Measurements from ENCODE around the gene PDGFRA. TPM values are rescaled to one million over a fixed set of nuclear protein-coding genes. Genes with fewer than 3 reads are reported as not detected.

PDGFRA gene
- total RNA-seq, 4 donors from 2014 or later: 96.8 to 409 (median 226) TPM

DNA sequence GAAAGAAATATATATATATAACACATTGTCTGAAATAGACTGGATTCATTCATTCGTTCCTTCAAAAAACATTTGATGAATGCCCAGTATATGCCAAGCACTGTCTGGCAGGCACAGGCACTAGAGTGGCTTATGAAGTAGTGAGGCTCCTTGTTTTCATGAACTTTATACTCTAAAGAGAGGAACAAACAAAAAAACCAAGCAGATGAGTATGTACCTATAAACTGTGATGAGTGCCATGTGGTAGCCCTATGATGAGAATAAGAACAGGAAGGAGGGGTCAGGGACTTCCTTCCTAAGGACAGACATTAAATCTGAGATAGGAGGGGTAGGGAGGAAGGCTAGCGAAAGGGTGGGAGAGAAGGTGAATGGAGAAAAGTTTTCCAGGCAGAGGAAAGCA is 19.5 kb upstream of the PDGFRA start:
- Histone ChIP-seq H3K4me1 (no peaks in the 10 kb centered on the region), H3K27me3 (no peaks in the 10 kb centered on the region), H3K4me3 (no peak overlapping the region), H3K9me3 (no peaks in the 10 kb centered on the region), H3K27ac (no peak overlapping the region), H3K36me3 (no peaks in the 10 kb centered on the region)
- TF ChIP-seq, protein P1, sequence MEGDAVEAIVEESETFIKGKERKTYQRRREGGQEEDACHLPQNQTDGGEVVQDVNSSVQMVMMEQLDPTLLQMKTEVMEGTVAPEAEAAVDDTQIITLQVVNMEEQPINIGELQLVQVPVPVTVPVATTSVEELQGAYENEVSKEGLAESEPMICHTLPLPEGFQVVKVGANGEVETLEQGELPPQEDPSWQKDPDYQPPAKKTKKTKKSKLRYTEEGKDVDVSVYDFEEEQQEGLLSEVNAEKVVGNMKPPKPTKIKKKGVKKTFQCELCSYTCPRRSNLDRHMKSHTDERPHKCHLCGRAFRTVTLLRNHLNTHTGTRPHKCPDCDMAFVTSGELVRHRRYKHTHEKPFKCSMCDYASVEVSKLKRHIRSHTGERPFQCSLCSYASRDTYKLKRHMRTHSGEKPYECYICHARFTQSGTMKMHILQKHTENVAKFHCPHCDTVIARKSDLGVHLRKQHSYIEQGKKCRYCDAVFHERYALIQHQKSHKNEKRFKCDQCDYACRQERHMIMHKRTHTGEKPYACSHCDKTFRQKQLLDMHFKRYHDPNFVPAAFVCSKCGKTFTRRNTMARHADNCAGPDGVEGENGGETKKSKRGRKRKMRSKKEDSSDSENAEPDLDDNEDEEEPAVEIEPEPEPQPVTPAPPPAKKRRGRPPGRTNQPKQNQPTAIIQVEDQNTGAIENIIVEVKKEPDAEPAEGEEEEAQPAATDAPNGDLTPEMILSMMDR (IDR thresholded peaks at IDR 0.05): no peak
- no peak for TF ChIP-seq POLR2A (IDR thresholded peaks at IDR 0.05)
- no peak for DNase-seq
- intact Hi-C loops (cut with DNase I; ENCODE audit: low total_unique reads): loop anchor here (10.0 kb wide), 1 partner anchor 295 kb away; no protein-coding TSS in a partner anchor

DNA sequence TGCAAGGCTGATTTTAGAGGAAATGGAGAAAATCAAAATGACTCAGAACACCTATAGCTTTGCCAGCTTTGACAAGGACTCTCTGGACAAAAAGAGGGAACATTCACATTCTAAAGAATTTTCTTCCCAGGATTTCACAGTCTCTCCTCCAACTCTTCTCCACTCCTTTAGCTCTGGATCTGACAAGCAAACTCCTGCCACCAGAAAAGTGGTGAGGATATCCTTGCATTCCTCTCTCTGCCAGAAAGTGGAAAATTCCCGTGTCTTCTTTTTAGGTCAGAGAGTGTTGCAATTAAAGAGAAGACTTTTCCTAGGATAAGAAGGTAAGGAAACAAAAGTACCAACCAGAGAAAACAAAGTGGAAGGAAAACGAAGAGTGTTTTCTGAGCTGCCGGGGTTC is 16.1 kb upstream of the PDGFRA start:
- intact Hi-C loops (cut with DNase I; ENCODE audit: low total_unique reads): loop anchor here (10.0 kb wide), 1 partner anchor 298 kb away; no protein-coding TSS in a partner anchor
- TF ChIP-seq, protein P1 (IDR thresholded peaks at IDR 0.05): no peak
- TF ChIP-seq POLR2A (IDR thresholded peaks at IDR 0.05): no peak
- H3K27ac ChIP-seq: no peak overlapping the region

DNA sequence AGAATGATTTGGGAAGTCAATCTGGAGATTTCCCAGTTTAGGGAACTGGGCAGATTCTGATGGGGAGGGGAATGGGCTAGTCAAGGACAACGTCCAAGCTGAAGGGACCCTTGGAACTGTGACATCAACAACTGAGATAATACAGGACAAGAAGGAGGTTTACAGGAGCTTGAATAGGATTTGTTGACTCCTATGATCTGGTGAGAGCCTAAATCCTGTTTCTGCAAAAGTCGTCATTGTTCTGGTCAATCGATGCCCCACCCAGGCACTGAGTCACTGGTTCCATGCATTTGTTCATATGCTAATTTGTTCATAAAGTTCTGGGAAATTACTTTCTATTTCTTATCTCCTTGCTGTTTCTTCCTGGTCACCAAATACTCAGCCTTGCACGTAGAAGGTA is 15.3 kb upstream of the PDGFRA start:
- Histone ChIP-seq H3K36me3 (no peaks in the 10 kb centered on the region), H3K9me3 (no peaks in the 10 kb centered on the region), H3K4me1 (no peaks in the 10 kb centered on the region), H3K27me3 (no peaks in the 10 kb centered on the region), H3K27ac (no peak overlapping the region), H3K4me3 (no peak overlapping the region)
- intact Hi-C loops (cut with DNase I; ENCODE audit: low total_unique reads): loop anchor here (10.0 kb wide), 1 partner anchor 299 kb away; no protein-coding TSS in a partner anchor
- DNase-seq: no peak
- TF ChIP-seq POLR2A (IDR thresholded peaks at IDR 0.05): no peak
- TF ChIP-seq, protein P1 (IDR thresholded peaks at IDR 0.05): no peak

More for the DNA sequence above, 16.1 kb upstream of the PDGFRA start:
- Histone ChIP-seq H3K27me3 (no peaks in the 10 kb centered on the region), H3K9me3 (no peaks in the 10 kb centered on the region), H3K4me1 (no peaks in the 10 kb centered on the region), H3K36me3 (no peaks in the 10 kb centered on the region), H3K4me3 (no peak overlapping the region)
- DNase-seq: no peak

DNA sequence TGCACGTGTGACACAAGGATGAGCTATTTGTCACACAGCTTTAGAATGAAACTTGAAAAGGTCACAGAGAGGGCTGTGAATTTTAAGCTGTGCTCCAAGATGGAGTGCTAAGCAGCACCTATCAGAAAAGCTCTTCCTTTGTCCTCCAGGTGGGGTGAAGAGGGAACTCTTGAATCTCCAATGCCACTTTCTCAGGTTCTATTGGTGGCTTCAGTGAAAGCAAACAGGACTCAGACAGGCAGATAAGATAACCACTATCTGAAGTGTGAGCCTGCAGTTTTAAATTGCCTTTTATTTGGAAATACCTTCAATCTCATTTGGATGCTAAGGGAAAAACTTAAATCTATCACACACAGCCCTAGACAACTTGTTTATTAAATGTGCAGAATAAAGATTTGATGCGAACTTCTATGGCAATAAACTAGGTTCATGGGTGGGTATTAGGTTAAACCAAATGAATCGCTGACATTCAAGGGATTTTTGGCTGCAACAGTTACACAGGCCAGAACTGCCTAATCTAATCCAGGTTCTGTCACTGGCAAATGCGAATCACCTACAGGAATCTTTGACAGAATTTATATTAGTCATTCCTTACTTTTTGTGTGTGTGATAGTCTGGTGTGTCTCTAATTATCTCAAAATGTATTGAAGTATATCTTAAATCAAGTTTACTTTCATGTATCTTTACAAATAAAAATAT is 13.6 kb upstream of the PDGFRA start:
- Histone ChIP-seq H3K36me3 (no peaks in the 10 kb centered on the region), H3K4me1 (no peaks in the 10 kb centered on the region), H3K9me3 (no peaks in the 10 kb centered on the region), H3K27me3 (no peaks in the 10 kb centered on the region), H3K4me3 (no peak overlapping the region), H3K27ac (no peak overlapping the region)
- TF ChIP-seq, protein P1 (IDR thresholded peaks at IDR 0.05): no peak
- TF ChIP-seq POLR2A (IDR thresholded peaks at IDR 0.05): no peak
- intact Hi-C loops (cut with DNase I; ENCODE audit: low total_unique reads): loop anchor here (10.0 kb wide), 1 partner anchor 301 kb away; no protein-coding TSS in a partner anchor
- no peak for DNase-seq

Measured in uterus (tissue), 4 donors.